GM23248 (cell line): ENCODE measurements around the gene CIPC.

Experiments
- EZH2 ChIP-seq: fragments of 200-600 bp; sonication (generic); IDR thresholded peaks from 2 replicates; pipeline ENCODE4 v1.6.1; 2018; ENCODE audit warnings: antibody characterized with exemption, mild to moderate bottlenecking; ENCODE audit not compliant: insufficient read depth, poor library complexity, severe bottlenecking
- EZH2phosphoT487 ChIP-seq: fragments of 200-600 bp; sonication (generic); IDR thresholded peaks from 2 replicates; pipeline ENCODE4 v1.6.1; 2018; ENCODE audit warnings: antibody characterized with exemption, moderate library complexity, mild to moderate bottlenecking, low read depth; ENCODE audit not compliant: insufficient read depth

DNA sequence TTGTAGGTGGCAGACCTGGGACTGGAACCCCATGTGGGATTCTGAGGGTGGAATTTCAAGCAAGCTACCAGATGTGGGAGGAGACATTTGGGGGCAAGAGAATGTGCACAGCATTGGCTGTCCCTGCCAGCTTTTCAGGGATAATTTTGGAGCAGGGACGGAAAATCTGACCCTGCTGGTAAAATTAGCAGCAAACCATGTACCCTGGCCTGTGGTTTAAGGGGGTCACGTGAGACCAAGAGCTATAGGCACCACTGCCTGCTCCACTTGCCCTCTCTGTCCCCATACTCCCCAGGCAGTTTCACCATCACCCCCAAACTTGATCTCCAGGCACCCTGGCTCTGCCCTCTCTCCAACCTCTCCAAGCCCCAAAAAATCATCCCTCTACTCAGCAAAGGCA lies 57.0 kb downstream of the CIPC start:
- TF ChIP-seq EZH2 (no peak), EZH2phosphoT487 (no peak)
